Left lung (tissue), 10 donors: ENCODE measurements around the gene BAIAP3. TPM values are rescaled to one million over a fixed set of nuclear protein-coding genes. Genes with fewer than 3 reads are reported as not detected.

ENCODE experiments used
- ATAC-seq: fragments of 200-7000 bp; cut with Tn5 transposase; one replicate; pipeline ENCODE4 v1.9.1; 2020; ENCODE audit warnings: moderate library complexity
- DNase-seq, 4 donors: peaks; one replicate each; pipeline ENCODE4 v3.0.0-alpha.2; 2013 to 2020
- H3K27ac ChIP-seq, 2 donors: fragments of 200-600 bp; sonication (generic) in 1 of 2; one replicate each; pipeline versions ENCODE4 v1.5.0 to v1.8.0; 2020 to 2021
- H3K27me3 ChIP-seq, 2 donors: fragments of 200-600 bp; sonication (generic) in 1 of 2; one replicate each; pipeline versions ENCODE4 v1.5.0 to v1.8.0; 2020 to 2021
- H3K36me3 ChIP-seq, 2 donors: fragments of 200-600 bp; sonication (generic) in 1 of 2; one replicate each; pipeline versions ENCODE4 v1.5.0 to v1.8.0; 2020 to 2021
- H3K4me1 ChIP-seq, 2 donors: fragments of 200-600 bp; one replicate each; pipeline ENCODE4 v1.8.0; 2021
- H3K4me3 ChIP-seq, 2 donors: fragments of 200-600 bp; sonication (generic) in 1 of 2; one replicate each; pipeline versions ENCODE4 v1.5.0 to v1.8.0; 2020 to 2021; ENCODE audit warnings: mild to moderate bottlenecking in 1 of 2
- H3K9me3 ChIP-seq, 2 donors: fragments of 200-600 bp; sonication (generic) in 1 of 2; one replicate each; pipeline versions ENCODE4 v1.5.0 to v1.8.0; 2020 to 2021
- intact Hi-C, 2 donors: fragments of 100-400 bp; cut with DNase I; formaldehyde crosslinking; loops; one replicate each; pipeline versions ENCODE4 v1.11.2 to v1.14.2; 2022
- polyA plus RNA-seq, 6 donors: library from polyadenylated mRNA; unstranded; fragments of 120-200 nt; gene quantifications; one replicate each; pipeline ENCODE4 v1.2.1, GENCODE V29; 2013; ENCODE audit not compliant: insufficient read length in 6 of 6
- total RNA-seq, 2 donors: library from RNA; stranded (reverse); fragmentation: NEBNext Ultra II Directional; extraction: Animal tissue kit (Norgen Biotek cat#: 25700); gene quantifications; one replicate each; pipeline ENCODE4 v1.2.1, GENCODE V29; 2021
- TF ChIP-seq, protein P1 (sequence below), 2 donors: fragments of 200-600 bp; sonication (generic) in 1 of 2; IDR thresholded peaks; one replicate each; pipeline versions ENCODE4 v1.5.0 to v1.8.0; 2021; ENCODE audit warnings: antibody characterized with exemption in 2 of 2
- donor health status: DM: no; HTN: yes; CAD: no.
- donor health status: DM: no; HTN: no; CAD: no.

BAIAP3 gene
- total and polyA plus RNA-seq, 8 donors = 1.4 to 8.3 (median 4.2) TPM

DNA sequence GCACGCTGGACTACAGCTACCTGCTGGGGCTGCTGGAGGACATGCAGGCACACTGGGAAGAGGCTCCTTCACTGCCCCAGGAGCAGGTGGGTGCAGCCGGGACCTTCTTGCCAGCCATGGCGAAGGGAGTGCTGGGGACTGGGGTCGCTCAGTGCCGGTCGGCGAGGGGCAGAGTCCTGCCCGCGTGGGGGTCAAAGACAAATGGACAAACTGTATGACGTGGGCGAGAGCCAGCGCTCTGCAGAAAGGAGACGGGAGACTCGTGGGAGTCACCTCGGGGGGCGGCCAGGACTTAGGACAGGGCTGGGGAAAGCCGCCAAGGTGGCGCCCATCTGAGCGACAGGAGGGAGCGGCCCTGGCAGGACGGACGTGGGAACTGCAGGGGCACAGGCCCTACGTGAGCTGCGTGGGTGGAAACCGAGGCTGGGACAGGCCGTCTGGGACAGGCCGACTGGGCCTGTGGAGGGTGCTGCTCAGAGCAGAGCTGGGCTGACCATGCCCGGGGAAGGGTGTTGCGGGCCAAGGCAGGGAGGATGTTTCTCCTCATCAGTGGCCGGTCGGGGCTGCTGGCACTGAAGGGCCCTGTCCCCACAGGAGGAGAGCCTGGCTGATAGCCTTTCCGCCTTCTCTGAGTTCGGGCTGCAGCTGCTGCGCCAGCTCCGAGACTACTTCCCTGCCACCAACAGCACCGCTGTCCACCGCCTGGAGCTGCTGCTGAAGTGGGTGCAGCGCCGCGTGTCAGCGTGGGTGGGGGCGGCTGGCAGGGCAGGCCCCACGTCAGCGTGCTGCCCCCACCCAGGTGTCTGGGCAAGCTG lies 10.2 kb downstream of the BAIAP3 start:
- H3K27me3 ChIP-seq = no peaks in the 10 kb centered on the region
- H3K9me3 ChIP-seq = no peaks in the 10 kb centered on the region
- ATAC-seq = no peak
- peaks cover 0 to 14% of the 10 kb centered on the region in 2 donors for H3K36me3 ChIP-seq
- TF ChIP-seq, protein P1, sequence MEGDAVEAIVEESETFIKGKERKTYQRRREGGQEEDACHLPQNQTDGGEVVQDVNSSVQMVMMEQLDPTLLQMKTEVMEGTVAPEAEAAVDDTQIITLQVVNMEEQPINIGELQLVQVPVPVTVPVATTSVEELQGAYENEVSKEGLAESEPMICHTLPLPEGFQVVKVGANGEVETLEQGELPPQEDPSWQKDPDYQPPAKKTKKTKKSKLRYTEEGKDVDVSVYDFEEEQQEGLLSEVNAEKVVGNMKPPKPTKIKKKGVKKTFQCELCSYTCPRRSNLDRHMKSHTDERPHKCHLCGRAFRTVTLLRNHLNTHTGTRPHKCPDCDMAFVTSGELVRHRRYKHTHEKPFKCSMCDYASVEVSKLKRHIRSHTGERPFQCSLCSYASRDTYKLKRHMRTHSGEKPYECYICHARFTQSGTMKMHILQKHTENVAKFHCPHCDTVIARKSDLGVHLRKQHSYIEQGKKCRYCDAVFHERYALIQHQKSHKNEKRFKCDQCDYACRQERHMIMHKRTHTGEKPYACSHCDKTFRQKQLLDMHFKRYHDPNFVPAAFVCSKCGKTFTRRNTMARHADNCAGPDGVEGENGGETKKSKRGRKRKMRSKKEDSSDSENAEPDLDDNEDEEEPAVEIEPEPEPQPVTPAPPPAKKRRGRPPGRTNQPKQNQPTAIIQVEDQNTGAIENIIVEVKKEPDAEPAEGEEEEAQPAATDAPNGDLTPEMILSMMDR (IDR thresholded peaks at IDR 0.05) = no peak
- no peak overlapping the region for H3K27ac ChIP-seq
- intact Hi-C loops = no loop called here
- peak in 1 of 4 donors; percentile 82 for DNase-seq
- peak overlapping the region; percentile 4 to 15 for H3K4me3 ChIP-seq
- peaks cover 4 to 18% of the 10 kb centered on the region in 2 donors for H3K4me1 ChIP-seq

DNA sequence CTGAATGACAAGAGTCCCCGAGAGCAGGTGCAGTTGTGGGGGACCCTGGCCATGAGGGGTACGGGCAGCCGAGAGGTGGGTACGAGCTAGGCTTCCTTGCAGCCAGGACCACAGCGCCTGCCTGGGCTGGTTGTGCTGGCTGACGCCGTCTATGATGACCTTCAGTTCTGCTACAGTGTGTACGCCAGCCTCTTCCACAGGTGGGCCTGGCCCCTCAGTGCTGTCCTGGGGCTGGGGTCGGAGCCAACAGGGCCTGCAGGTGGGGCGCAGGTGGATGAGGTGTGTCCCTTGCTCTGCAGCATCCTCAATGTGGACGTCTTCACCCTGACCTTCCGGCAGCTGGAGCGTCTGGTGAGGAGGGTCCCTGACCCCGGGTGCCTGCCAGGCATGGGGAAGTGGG lies 11.1 kb downstream of the BAIAP3 start:
- ATAC-seq (no peak), DNase-seq (no peak)
- Histone ChIP-seq H3K9me3 (no peaks in the 10 kb centered on the region), H3K27ac (no peak overlapping the region), H3K4me3 (no peak overlapping the region), H3K4me1 (peaks cover 4 to 18% of the 10 kb centered on the region in 2 donors), H3K27me3 (no peaks in the 10 kb centered on the region), H3K36me3 (peaks cover 0 to 23% of the 10 kb centered on the region in 2 donors)
- intact Hi-C loops = no loop called here
- TF ChIP-seq, protein P1 (IDR thresholded peaks at IDR 0.05) = no peak

DNA sequence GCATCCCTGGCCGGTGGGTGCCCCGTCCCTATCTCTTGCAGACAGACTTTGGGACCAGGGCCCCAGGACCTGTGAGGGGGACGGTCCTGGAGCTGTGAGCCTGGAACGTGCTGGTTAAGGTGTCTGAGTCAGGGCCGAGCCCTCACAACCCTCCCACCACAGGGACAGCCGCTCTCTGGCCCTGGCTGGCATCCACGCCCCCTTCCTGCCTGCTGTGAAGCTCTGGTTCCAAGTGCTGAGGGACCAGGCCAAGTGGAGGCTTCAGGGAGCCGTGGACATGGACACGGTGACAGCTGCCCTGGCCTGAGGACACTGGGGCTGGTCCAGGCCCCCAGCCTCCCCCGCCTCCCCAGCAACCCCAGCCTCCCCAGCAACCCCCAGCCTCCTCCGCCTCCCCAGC lies 11.6 kb downstream of the BAIAP3 start:
- DNase-seq (no peak), ATAC-seq (no peak)
- Histone ChIP-seq H3K4me1 (peaks cover 4 to 22% of the 10 kb centered on the region in 2 donors), H3K4me3 (no peak overlapping the region), H3K27ac (no peak overlapping the region), H3K36me3 (peaks cover 0 to 29% of the 10 kb centered on the region in 2 donors), H3K9me3 (no peaks in the 10 kb centered on the region), H3K27me3 (no peaks in the 10 kb centered on the region)
- intact Hi-C loops = no loop called here
- TF ChIP-seq, protein P1 (IDR thresholded peaks at IDR 0.05) = no peak

DNA sequence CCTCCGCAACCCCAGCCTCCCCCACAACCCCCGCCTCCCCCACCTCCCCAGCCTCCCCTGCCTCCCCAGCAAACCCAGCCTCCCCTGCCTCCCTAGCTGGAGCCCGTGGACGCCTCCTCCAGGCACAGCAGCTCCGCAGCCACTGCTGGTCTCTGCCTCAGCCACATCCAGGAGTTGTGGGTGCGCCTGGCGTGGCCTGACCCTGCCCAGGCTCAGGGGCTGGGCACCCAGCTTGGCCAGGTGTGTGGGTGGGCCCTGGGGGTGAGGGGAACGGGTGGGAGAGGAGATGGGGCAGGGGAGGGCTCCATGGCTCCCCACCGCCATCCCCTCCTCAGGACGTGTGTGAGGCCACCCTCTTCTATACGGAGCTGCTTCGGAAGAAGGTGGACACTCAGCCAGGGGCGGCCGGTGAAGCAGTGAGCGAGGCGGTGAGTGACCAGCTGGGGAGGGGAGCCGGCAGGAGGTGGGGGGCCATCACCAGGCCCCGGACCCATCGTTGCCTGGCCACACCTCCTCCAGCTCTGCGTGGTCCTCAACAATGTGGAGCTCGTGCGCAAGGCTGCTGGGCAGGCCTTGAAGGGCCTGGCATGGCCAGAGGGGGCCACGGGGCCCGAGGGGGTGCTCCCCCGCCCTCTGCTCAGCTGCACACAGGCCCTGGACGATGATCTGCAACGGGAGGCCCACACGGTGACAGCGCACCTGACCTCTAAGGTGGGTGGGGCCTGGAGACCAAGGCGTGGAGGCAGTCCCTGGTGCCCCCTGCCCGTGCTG lies 12.4 kb downstream of the BAIAP3 start:
- H3K4me3 ChIP-seq = no peak overlapping the region
- H3K27ac ChIP-seq = no peak overlapping the region
- intact Hi-C loops = no loop called here
- no peaks in the 10 kb centered on the region for H3K27me3 ChIP-seq
- peaks cover 7 to 29% of the 10 kb centered on the region in 2 donors for H3K4me1 ChIP-seq
- H3K9me3 ChIP-seq = no peaks in the 10 kb centered on the region
- TF ChIP-seq, protein P1 (IDR thresholded peaks at IDR 0.05) = no peak
- DNase-seq = peak in 1 of 4 donors; percentile 76
- peaks cover 0 to 35% of the 10 kb centered on the region in 2 donors for H3K36me3 ChIP-seq
- ATAC-seq = no peak
